Endodermal cell (in vitro differentiated cells): ENCODE data around the gene PPP2R2B. TPM values are rescaled to one million over a fixed set of nuclear protein-coding genes. Genes with fewer than 3 reads are reported as not detected.

Source experiments
- DNase-seq: peaks from one replicate; pipeline ENCODE4 v3.0.0-alpha.2; 2017
- H3K27ac ChIP-seq: 2 replicates; pipeline ENCODE4 v1.5.1; 2013; ENCODE audit warnings: mild to moderate bottlenecking, low read depth, low read length, moderate library complexity
- H3K27me3 ChIP-seq: 2 replicates; pipeline ENCODE4 v1.6.1; 2013; ENCODE audit warnings: mild to moderate bottlenecking, low read length, moderate library complexity; ENCODE audit not compliant: insufficient read depth, control insufficient read depth, poor library complexity, severe bottlenecking
- H3K36me3 ChIP-seq: 2 replicates; pipeline ENCODE4 v1.7.0; 2013; ENCODE audit warnings: mild to moderate bottlenecking, low read length, moderate library complexity; ENCODE audit not compliant: control insufficient read depth, insufficient read depth
- H3K4me1 ChIP-seq: one replicate; pipeline ENCODE4 v1.7.0; 2013; ENCODE audit warnings: low read length; ENCODE audit not compliant: control insufficient read depth, insufficient read depth
- H3K4me3 ChIP-seq: 2 replicates; pipeline ENCODE4 v1.5.1; 2013; ENCODE audit warnings: mild to moderate bottlenecking, low read length, moderate library complexity
- H3K9ac ChIP-seq: 2 replicates; pipeline ENCODE4 v1.6.1; 2013; ENCODE audit warnings: mild to moderate bottlenecking, low read length, moderate library complexity; ENCODE audit not compliant: poor library complexity, severe bottlenecking; ENCODE audit errors: extremely low read depth
- H3K9me3 ChIP-seq: 2 replicates; pipeline ENCODE4 v1.6.1; 2013; ENCODE audit warnings: mild to moderate bottlenecking, low read length, moderate library complexity; ENCODE audit not compliant: control insufficient read depth
- H3K27ac Mint-ChIP-seq: 2 replicates; pipeline ENCODE4 v1.8.0; 2020; ENCODE audit warnings: mixed read lengths
- H3K27me3 Mint-ChIP-seq: 2 replicates; pipeline ENCODE4 v1.8.0; 2021; ENCODE audit warnings: mild to moderate bottlenecking, mixed read lengths; ENCODE audit not compliant: insufficient read depth
- H3K36me3 Mint-ChIP-seq: 2 replicates; pipeline ENCODE4 v1.8.0; 2020; ENCODE audit warnings: low read depth, mixed read lengths
- H3K4me1 Mint-ChIP-seq: 2 replicates; pipeline ENCODE4 v1.8.0; 2020; ENCODE audit warnings: mixed read lengths
- H3K4me3 Mint-ChIP-seq: 2 replicates; pipeline ENCODE4 v1.8.0; 2020; ENCODE audit warnings: mild to moderate bottlenecking, moderate library complexity, mixed read lengths
- H3K9me3 Mint-ChIP-seq: 2 replicates; pipeline ENCODE4 v1.8.0; 2020; ENCODE audit warnings: mild to moderate bottlenecking, mixed read lengths
- WGBS, 2 experiments: methylation state at CpG; one replicate each; pipeline versions ENCODE4 v1.1.5 to v1.1.7; 2013; ENCODE audit warnings: missing lambda C conversion rate in 2 of 2, mixed read lengths in 1 of 2; ENCODE audit not compliant: insufficient coverage in 1 of 2, insufficient read length in 1 of 2; 5-methylcytosine and 5-hydroxymethylcytosine counted together
- total RNA-seq, 2 donors: library from RNA; stranded (reverse); fragmentation: NEBNext Ultra II Directional in 1 of 2; extraction: Animal tissue kit (Norgen Biotek cat#: 25700) in 1 of 2; gene quantifications; 2 replicates in 1 of 2; 3 replicates in 1 of 2; pipeline ENCODE4 v1.2.1, GENCODE V29; 2021
- TF ChIP-seq, protein P1 (sequence below): fragments of 200-600 bp; sonication (generic); conservative IDR thresholded peaks from 2 replicates; pipeline ENCODE4 v1.5.0; 2021; ENCODE audit warnings: antibody characterized with exemption, mild to moderate bottlenecking

The PPP2R2B gene
- total RNA-seq, 2 donors from 2014 or later = 3.3 to 8.0 TPM

DNA sequence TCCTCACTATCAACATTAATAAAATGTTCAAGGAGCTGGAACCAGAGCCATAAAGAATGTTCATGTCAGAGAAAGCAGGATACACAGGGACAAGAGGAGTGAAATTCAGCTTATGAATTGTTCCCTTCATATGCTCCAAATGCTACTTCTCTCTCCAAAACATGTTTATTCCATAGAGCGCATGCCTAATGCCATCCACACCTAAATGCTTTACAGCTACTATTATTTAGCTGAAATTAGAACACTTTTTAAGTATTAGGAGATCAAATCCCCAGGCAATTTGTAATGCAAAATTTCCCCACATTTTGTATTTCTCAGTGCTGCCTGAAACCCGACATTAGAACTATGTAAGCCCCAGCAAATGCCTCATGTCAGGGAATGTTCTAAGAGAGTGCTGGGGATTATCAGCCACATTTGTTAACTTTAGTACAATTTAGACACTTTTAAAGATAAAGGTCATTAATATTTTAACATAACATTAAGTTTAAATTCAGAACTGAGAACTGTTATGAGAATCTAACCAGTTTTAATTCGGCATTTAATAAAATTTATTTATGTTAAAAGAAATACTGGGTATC is 75.5 kb downstream of the PPP2R2B start:
- Mint-ChIP-seq H3K27ac (no peak overlapping the region), H3K27me3 (no peaks in the 10 kb centered on the region), H3K9me3 (no peaks in the 10 kb centered on the region), H3K4me1 (peaks cover 45% of the 10 kb centered on the region), H3K36me3 (no peaks in the 10 kb centered on the region), H3K4me3 (no peak overlapping the region)
- H3K27ac ChIP-seq = no peak overlapping the region
- H3K4me3 ChIP-seq = no peak overlapping the region
- WGBS, 2 experiments = 89 to 100% methylated on average over 1 to 3 of the region's 3 CpGs
- H3K9ac ChIP-seq = no peak overlapping the region
- no peaks in the 10 kb centered on the region for H3K36me3 ChIP-seq
- no peak for DNase-seq
- H3K9me3 ChIP-seq = no peaks in the 10 kb centered on the region
- H3K4me1 ChIP-seq = peaks cover 8% of the 10 kb centered on the region
- TF ChIP-seq, protein P1, sequence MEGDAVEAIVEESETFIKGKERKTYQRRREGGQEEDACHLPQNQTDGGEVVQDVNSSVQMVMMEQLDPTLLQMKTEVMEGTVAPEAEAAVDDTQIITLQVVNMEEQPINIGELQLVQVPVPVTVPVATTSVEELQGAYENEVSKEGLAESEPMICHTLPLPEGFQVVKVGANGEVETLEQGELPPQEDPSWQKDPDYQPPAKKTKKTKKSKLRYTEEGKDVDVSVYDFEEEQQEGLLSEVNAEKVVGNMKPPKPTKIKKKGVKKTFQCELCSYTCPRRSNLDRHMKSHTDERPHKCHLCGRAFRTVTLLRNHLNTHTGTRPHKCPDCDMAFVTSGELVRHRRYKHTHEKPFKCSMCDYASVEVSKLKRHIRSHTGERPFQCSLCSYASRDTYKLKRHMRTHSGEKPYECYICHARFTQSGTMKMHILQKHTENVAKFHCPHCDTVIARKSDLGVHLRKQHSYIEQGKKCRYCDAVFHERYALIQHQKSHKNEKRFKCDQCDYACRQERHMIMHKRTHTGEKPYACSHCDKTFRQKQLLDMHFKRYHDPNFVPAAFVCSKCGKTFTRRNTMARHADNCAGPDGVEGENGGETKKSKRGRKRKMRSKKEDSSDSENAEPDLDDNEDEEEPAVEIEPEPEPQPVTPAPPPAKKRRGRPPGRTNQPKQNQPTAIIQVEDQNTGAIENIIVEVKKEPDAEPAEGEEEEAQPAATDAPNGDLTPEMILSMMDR = no peak
- H3K27me3 ChIP-seq = peaks cover 7% of the 10 kb centered on the region

DNA sequence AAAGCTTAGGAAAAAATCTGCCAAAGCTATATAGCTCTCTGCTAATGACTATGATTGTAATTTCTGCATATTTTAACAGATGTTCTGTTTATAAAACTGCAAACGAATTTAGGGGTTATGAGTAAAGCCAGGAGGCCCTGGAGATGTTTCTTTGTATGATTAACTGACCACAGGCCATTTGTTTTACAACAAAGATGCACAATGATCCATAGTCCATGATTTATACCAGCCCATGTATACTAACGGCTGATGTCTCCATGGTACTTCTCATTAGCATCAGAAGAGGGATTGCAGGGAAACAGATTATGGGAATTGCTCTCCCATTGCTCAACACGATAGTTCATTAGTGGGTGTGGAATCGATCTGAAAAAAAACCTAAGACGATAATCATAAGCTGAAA is 78.9 kb downstream of the PPP2R2B start:
- H3K4me3 ChIP-seq = no peak overlapping the region
- no peak overlapping the region for H3K27ac Mint-ChIP-seq
- WGBS, 2 experiments = 94 to 95% methylated on average over 4 to 5 of the region's 5 CpGs
- DNase-seq = no peak
- no peak overlapping the region for H3K27ac ChIP-seq
- no peaks in the 10 kb centered on the region for H3K9me3 ChIP-seq
- peaks cover 7% of the 10 kb centered on the region for H3K27me3 ChIP-seq
- H3K36me3 Mint-ChIP-seq = no peaks in the 10 kb centered on the region
- TF ChIP-seq, protein P1 = no peak
- H3K27me3 Mint-ChIP-seq = no peaks in the 10 kb centered on the region
- H3K36me3 ChIP-seq = no peaks in the 10 kb centered on the region
- H3K4me1 ChIP-seq = peaks cover 21% of the 10 kb centered on the region
- H3K4me1 Mint-ChIP-seq = peaks cover 55% of the 10 kb centered on the region
- no peaks in the 10 kb centered on the region for H3K9me3 Mint-ChIP-seq
- H3K9ac ChIP-seq = no peak overlapping the region
- no peak overlapping the region for H3K4me3 Mint-ChIP-seq

- Mint-ChIP-seq H3K4me3 (no peak overlapping the region), H3K9me3 (no peaks in the 10 kb centered on the region), H3K36me3 (no peaks in the 10 kb centered on the region), H3K27me3 (no peaks in the 10 kb centered on the region), H3K4me1 (peaks cover 51% of the 10 kb centered on the region), H3K27ac (no peak overlapping the region)
- peaks cover 7% of the 10 kb centered on the region for H3K27me3 ChIP-seq
- no peaks in the 10 kb centered on the region for H3K9me3 ChIP-seq
- no peak for DNase-seq
- H3K4me3 ChIP-seq = no peak overlapping the region
- 89 to 97% methylated on average over 1 of the region's 1 CpG for WGBS, 2 experiments
- H3K36me3 ChIP-seq = no peaks in the 10 kb centered on the region
- TF ChIP-seq, protein P1 = no peak
- H3K27ac ChIP-seq = no peak overlapping the region
- no peak overlapping the region for H3K9ac ChIP-seq
- H3K4me1 ChIP-seq = peaks cover 21% of the 10 kb centered on the region
Measured at GRCh38 chr5:146799231-146799630, 79.3 kb downstream of the PPP2R2B start.
